Fibroblast of mammary gland (primary cell): ENCODE measurements around the gene ABCC6.

ENCODE experiments used
- DNase-seq: peaks from one replicate; pipeline ENCODE4 v3.0.0-alpha.2; 2010; ENCODE audit warnings: low read depth
- H3K4me3 ChIP-seq: 2 replicates; pipeline ENCODE4 v1.5.1; 2011; ENCODE audit warnings: low read depth, mild to moderate bottlenecking, low read length, moderate library complexity; ENCODE audit not compliant: control insufficient read depth
- CTCF ChIP-seq: conservative IDR thresholded peaks from 2 replicates; pipeline ENCODE4 v1.5.1; 2011; ENCODE audit warnings: low read depth, low read length, inconsistent platforms; ENCODE audit not compliant: control insufficient read depth, insufficient read depth

Gene ABCC6

GRCh38 chr16:16131204-16131603, 92.1 kb downstream of the ABCC6 start:
- H3K4me3 ChIP-seq: no peak overlapping the region
- no peak for DNase-seq
- no peak for TF ChIP-seq CTCF

GRCh38 chr16:16127469-16128116, 95.7 kb downstream of the ABCC6 start:
- H3K4me3 ChIP-seq: no peak overlapping the region
- peak; percentile 87 for TF ChIP-seq CTCF
- peak; percentile 70 for DNase-seq

- H3K4me3 ChIP-seq: no peak overlapping the region
- DNase-seq: no peak
- TF ChIP-seq CTCF: no peak
Measured at GRCh38 chr16:16126896-16127295, 96.4 kb downstream of the ABCC6 start.

- no peak overlapping the region for H3K4me3 ChIP-seq
- DNase-seq: no peak
- no peak for TF ChIP-seq CTCF
Measured at GRCh38 chr16:16124974-16125373, 98.3 kb downstream of the ABCC6 start.

GRCh38 chr16:16124438-16124837, 98.9 kb downstream of the ABCC6 start:
- DNase-seq: no peak
- TF ChIP-seq CTCF: no peak
- no peak overlapping the region for H3K4me3 ChIP-seq

GRCh38 chr16:16122264-16122663, 101.0 kb downstream of the ABCC6 start:
- H3K4me3 ChIP-seq: no peak overlapping the region
- no peak for TF ChIP-seq CTCF
- DNase-seq: no peak
